ENCODE data around the gene CAMK2A. TPM values are rescaled to one million over a fixed set of nuclear protein-coding genes. Genes with fewer than 3 reads are reported as not detected.

CAMK2A gene
- polyA plus RNA-seq, 1 experiment: 0.37 TPM

DNA sequence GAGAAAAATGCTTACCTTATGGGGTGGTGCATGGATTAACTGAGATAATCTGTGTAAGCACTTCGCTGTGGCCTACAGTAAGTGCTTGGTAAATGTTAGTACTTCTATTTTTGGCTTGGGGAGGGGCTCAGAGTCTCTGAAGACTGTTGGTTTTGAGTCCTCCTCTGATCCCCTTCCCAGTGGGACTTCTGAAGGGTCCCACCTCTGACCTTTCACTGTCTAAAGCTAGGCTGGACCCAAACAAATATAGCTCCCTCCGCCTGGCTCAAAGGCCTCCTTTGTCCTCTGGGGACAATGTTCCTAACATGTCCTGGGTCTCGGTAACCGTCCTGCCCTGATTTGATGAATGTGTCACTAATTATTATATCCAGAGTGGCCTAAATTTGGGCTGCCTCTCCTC lies 34.8 kb downstream of the CAMK2A start:
- ChIA-PET POLR2A (interaction anchor here (0.6 kb wide), 1 partner anchor 293 kb away, joined by 6 read pairs; no protein-coding TSS in a partner anchor), CTCF (interaction anchor here (0.5 to 0.9 kb wide), 2 partner anchors 12 to 263 kb away, joined by 3 to 4 read pairs; no protein-coding TSS in a partner anchor)
- Histone ChIP-seq H3K27me3 (ENCODE audit: control insufficient read depth, insufficient read depth, low read length) (no peaks in the 10 kb centered on the region), H3K9me3 (ENCODE audit: control insufficient read depth, insufficient read depth, low read length) (no peaks in the 10 kb centered on the region), H3K4me3 (ENCODE audit: low read depth, low read length) (no peak overlapping the region), H3K27ac (ENCODE audit: low read depth, low read length) (no peak overlapping the region)
- no peak for DNase-seq (ENCODE audit: low read depth, low spot score)
- TF ChIP-seq, protein P1, sequence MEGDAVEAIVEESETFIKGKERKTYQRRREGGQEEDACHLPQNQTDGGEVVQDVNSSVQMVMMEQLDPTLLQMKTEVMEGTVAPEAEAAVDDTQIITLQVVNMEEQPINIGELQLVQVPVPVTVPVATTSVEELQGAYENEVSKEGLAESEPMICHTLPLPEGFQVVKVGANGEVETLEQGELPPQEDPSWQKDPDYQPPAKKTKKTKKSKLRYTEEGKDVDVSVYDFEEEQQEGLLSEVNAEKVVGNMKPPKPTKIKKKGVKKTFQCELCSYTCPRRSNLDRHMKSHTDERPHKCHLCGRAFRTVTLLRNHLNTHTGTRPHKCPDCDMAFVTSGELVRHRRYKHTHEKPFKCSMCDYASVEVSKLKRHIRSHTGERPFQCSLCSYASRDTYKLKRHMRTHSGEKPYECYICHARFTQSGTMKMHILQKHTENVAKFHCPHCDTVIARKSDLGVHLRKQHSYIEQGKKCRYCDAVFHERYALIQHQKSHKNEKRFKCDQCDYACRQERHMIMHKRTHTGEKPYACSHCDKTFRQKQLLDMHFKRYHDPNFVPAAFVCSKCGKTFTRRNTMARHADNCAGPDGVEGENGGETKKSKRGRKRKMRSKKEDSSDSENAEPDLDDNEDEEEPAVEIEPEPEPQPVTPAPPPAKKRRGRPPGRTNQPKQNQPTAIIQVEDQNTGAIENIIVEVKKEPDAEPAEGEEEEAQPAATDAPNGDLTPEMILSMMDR (IDR thresholded peaks at IDR 0.05; ENCODE audit: low read depth, low read length): no peak

DNA sequence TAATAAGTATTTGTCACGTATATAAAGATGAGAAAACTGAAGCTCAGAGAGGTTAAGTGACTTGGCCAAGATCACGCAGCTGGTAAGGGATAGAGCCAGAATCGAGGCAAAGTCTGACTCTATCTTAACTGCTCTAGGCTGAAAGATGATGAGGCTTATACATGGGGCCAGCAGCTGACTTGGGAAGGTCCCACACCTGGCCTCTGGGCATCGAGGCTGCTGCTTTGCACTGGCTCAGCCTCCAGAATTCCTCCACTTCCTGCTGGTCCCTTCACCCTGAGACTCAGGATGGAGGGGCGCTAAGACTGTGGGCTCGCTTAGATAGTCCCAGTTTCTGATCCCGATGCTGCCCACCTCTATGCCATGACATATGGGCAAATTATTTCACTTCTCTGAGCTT lies 35.2 kb downstream of the CAMK2A start:
- Histone ChIP-seq H3K4me3 (ENCODE audit: low read depth, low read length) (no peak overlapping the region), H3K27me3 (ENCODE audit: control insufficient read depth, insufficient read depth, low read length) (no peaks in the 10 kb centered on the region), H3K9me3 (ENCODE audit: control insufficient read depth, insufficient read depth, low read length) (no peaks in the 10 kb centered on the region), H3K27ac (ENCODE audit: low read depth, low read length) (no peak overlapping the region)
- POLR2A ChIA-PET: no interaction called here
- TF ChIP-seq, protein P1 (IDR thresholded peaks at IDR 0.05; ENCODE audit: low read depth, low read length): no peak
- CTCF ChIA-PET: interaction anchor here (0.9 kb wide), 1 partner anchor 263 kb away, joined by 4 read pairs; no protein-coding TSS in a partner anchor
- DNase-seq (ENCODE audit: low read depth, low spot score): no peak

DNA sequence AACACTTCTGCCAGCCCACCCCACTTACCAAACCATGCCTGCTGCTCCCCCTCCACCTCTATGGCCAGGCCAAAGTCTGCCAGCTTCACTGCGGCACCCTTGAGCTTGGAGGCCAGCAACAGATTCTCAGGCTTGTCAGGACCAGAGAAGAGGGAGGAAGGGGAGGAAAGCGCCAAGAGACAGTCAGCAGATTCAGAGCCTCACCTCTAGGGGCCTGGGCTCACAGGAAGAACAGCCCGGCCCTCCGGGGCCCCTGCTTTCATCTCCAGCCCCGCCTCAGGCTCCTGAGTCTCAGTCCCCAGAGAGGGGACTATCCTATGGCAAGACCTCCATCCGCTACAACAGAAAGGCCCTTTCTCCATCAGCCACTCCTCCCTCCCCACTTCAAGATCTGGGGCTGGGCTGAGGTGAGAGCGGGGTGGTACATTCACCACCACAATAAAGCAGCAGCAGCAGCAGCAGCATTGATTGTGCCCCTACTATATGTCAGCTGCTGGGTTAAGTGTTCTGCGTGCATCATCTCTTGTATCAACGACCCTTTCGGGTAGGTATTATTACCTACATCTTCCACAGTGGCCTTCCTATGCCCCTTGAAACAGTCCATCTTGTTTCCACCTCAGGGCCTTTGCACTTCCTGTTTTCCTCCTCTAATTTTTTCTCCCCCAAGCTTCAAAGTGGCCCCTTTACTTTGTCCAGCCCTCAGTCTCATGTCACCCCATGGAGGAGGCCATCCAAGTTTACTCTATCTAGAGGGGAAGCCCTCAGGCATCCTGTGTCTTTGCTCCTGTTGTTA lies 36.0 kb downstream of the CAMK2A start:
- DNase-seq (ENCODE audit: low read depth, low spot score): no peak
- Histone ChIP-seq H3K27ac (ENCODE audit: low read depth, low read length) (no peak overlapping the region), H3K9me3 (ENCODE audit: control insufficient read depth, insufficient read depth, low read length) (no peaks in the 10 kb centered on the region), H3K4me3 (ENCODE audit: low read depth, low read length) (no peak overlapping the region), H3K27me3 (ENCODE audit: control insufficient read depth, insufficient read depth, low read length) (no peaks in the 10 kb centered on the region)
- TF ChIP-seq, protein P1 (IDR thresholded peaks at IDR 0.05; ENCODE audit: low read depth, low read length): no peak
- ChIA-PET CTCF (no interaction called here), POLR2A (no interaction called here)

DNA sequence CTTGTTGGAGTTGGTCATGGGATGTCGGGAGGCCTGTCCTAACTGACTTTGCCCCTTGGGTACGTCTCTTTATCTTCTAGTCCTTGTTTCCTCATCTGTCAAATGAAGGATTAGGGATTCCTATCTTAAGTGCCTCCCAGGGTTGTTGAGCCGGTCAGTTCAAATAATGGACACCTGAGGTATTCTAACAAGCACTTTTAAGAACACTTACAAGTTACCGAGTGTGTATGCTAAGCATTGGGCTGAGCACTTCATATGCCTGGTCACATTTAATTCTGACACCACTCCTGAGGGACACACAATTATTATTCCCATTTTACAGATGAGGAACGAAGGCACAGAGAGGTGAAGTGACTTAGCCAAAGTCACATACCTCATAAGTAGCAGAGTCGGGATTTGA lies 37.1 kb downstream of the CAMK2A start:
- TF ChIP-seq, protein P1 (IDR thresholded peaks at IDR 0.05; ENCODE audit: low read depth, low read length): no peak
- no peak for DNase-seq (ENCODE audit: low read depth, low spot score)
- POLR2A ChIA-PET: no interaction called here
- CTCF ChIA-PET: interaction anchor here (0.5 kb wide), 1 partner anchor 583 kb away, joined by 3 read pairs; no protein-coding TSS in a partner anchor
- H3K27ac ChIP-seq (ENCODE audit: low read depth, low read length): no peak overlapping the region
- H3K27me3 ChIP-seq (ENCODE audit: control insufficient read depth, insufficient read depth, low read length): no peaks in the 10 kb centered on the region
- H3K4me3 ChIP-seq (ENCODE audit: low read depth, low read length): no peak overlapping the region
- no peaks in the 10 kb centered on the region for H3K9me3 ChIP-seq (ENCODE audit: control insufficient read depth, insufficient read depth, low read length)

DNA sequence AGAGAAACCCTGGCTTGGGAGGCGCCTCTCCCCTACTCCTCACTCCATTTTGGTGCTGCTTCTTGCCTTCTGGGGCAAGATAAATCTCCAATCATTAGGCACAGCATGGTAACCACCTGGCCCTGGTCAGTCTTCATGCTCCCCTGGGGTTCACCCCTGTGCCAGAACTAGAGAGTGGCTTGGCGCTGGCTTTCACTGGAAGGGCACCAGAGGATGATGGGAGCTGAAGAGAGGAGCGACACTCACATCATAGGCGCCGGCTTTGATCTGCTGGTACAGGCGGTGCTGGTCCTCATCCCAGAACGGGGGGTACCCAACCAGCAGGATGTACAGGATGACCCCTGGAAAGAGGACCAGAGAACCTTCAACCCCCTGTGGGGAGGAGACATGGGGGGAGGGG lies 38.1 kb downstream of the CAMK2A start:
- POLR2A ChIA-PET: no interaction called here
- CTCF ChIA-PET: interaction anchor here (0.5 kb wide), 1 partner anchor 207 kb away, joined by 4 read pairs; no protein-coding TSS in a partner anchor

More for the DNA sequence above, 38.1 kb downstream of the CAMK2A start:
- no peak for DNase-seq (ENCODE audit: low read depth, low spot score)
- H3K27ac ChIP-seq (ENCODE audit: low read depth, low read length): no peak overlapping the region
- no peaks in the 10 kb centered on the region for H3K27me3 ChIP-seq (ENCODE audit: control insufficient read depth, insufficient read depth, low read length)
- H3K9me3 ChIP-seq (ENCODE audit: control insufficient read depth, insufficient read depth, low read length): no peaks in the 10 kb centered on the region
- no peak overlapping the region for H3K4me3 ChIP-seq (ENCODE audit: low read depth, low read length)
- TF ChIP-seq, protein P1 (IDR thresholded peaks at IDR 0.05; ENCODE audit: low read depth, low read length): no peak

Data from AG04450 (cell line).